ENCODE data around the gene THOC6.

THOC6 gene

GRCh38 chr16:3022684-3023414 is 986 bp upstream of the THOC6 start:
- peak overlapping the region; percentile 60; the same call in 1 of the 2 replicates for H3K4me3 ChIP-seq (ENCODE audit: low read length)
- no peaks in the 10 kb centered on the region for H3K9me3 ChIP-seq (ENCODE audit: control insufficient read depth, insufficient read depth, low read length)
- peaks cover 6% of the 10 kb centered on the region for H3K4me1 ChIP-seq (ENCODE audit: control insufficient read depth, insufficient read depth, low read length)
- WGBS (ENCODE audit: insufficient coverage, insufficient read length), result no CpG with 5 or more reads among the region's 8 CpGs
- H3K27me3 ChIP-seq (ENCODE audit: control insufficient read depth, insufficient read depth, low read length), result no peaks in the 10 kb centered on the region
- no peak for DNase-seq (ENCODE audit: low read depth, low spot score)
- no peak overlapping the region for H3K27ac ChIP-seq (ENCODE audit: low read length)
- peaks cover 18% of the 10 kb centered on the region for H3K36me3 ChIP-seq (ENCODE audit: control insufficient read depth, insufficient read depth, low read length)

- Histone ChIP-seq H3K36me3 (ENCODE audit: control insufficient read depth, insufficient read depth, low read length) (peaks cover 18% of the 10 kb centered on the region), H3K4me3 (ENCODE audit: low read length) (peak overlapping the region; percentile 60; the same call in 1 of the 2 replicates), H3K27me3 (ENCODE audit: control insufficient read depth, insufficient read depth, low read length) (no peaks in the 10 kb centered on the region), H3K27ac (ENCODE audit: low read length) (no peak overlapping the region), H3K4me1 (ENCODE audit: control insufficient read depth, insufficient read depth, low read length) (peaks cover 6% of the 10 kb centered on the region), H3K9me3 (ENCODE audit: control insufficient read depth, insufficient read depth, low read length) (no peaks in the 10 kb centered on the region)
- no peak for DNase-seq (ENCODE audit: low read depth, low spot score)
- WGBS (ENCODE audit: insufficient coverage, insufficient read length), result no CpG with 5 or more reads among the region's 6 CpGs
Observed at GRCh38 chr16:3023415-3023668, 493 bp upstream of the THOC6 start.

GRCh38 chr16:3025032-3026002 is 1.5 kb downstream of the THOC6 start:
- Histone ChIP-seq H3K9me3 (ENCODE audit: control insufficient read depth, insufficient read depth, low read length) (no peaks in the 10 kb centered on the region), H3K4me3 (ENCODE audit: low read length) (no peak overlapping the region), H3K4me1 (ENCODE audit: control insufficient read depth, insufficient read depth, low read length) (peaks cover 8% of the 10 kb centered on the region), H3K27me3 (ENCODE audit: control insufficient read depth, insufficient read depth, low read length) (no peaks in the 10 kb centered on the region), H3K27ac (ENCODE audit: low read length) (no peak overlapping the region), H3K36me3 (ENCODE audit: control insufficient read depth, insufficient read depth, low read length) (peaks cover 18% of the 10 kb centered on the region)
- no peak for DNase-seq (ENCODE audit: low read depth, low spot score)
- WGBS (ENCODE audit: insufficient coverage, insufficient read length), result no CpG with 5 or more reads among the region's 18 CpGs

- WGBS (ENCODE audit: insufficient coverage, insufficient read length), result no CpG with 5 or more reads among the region's 8 CpGs
- H3K9me3 ChIP-seq (ENCODE audit: control insufficient read depth, insufficient read depth, low read length), result no peaks in the 10 kb centered on the region
- peaks cover 18% of the 10 kb centered on the region for H3K36me3 ChIP-seq (ENCODE audit: control insufficient read depth, insufficient read depth, low read length)
- H3K27me3 ChIP-seq (ENCODE audit: control insufficient read depth, insufficient read depth, low read length), result no peaks in the 10 kb centered on the region
- H3K4me3 ChIP-seq (ENCODE audit: low read length), result no peak overlapping the region
- H3K27ac ChIP-seq (ENCODE audit: low read length), result no peak overlapping the region
- peaks cover 8% of the 10 kb centered on the region for H3K4me1 ChIP-seq (ENCODE audit: control insufficient read depth, insufficient read depth, low read length)
- no peak for DNase-seq (ENCODE audit: low read depth, low spot score)
Observed at GRCh38 chr16:3026003-3026378, 2.2 kb downstream of the THOC6 start.

GRCh38 chr16:3026609-3027488 is 3.0 kb downstream of the THOC6 start:
- WGBS (ENCODE audit: insufficient coverage, insufficient read length), result no CpG with 5 or more reads among the region's 24 CpGs
- no peaks in the 10 kb centered on the region for H3K27me3 ChIP-seq (ENCODE audit: control insufficient read depth, insufficient read depth, low read length)
- peaks cover 9% of the 10 kb centered on the region for H3K4me1 ChIP-seq (ENCODE audit: control insufficient read depth, insufficient read depth, low read length)
- H3K36me3 ChIP-seq (ENCODE audit: control insufficient read depth, insufficient read depth, low read length), result peaks cover 16% of the 10 kb centered on the region
- no peak for DNase-seq (ENCODE audit: low read depth, low spot score)
- no peak overlapping the region for H3K4me3 ChIP-seq (ENCODE audit: low read length)
- no peaks in the 10 kb centered on the region for H3K9me3 ChIP-seq (ENCODE audit: control insufficient read depth, insufficient read depth, low read length)
- H3K27ac ChIP-seq (ENCODE audit: low read length), result no peak overlapping the region

GRCh38 chr16:3027489-3027795 is 3.6 kb downstream of the THOC6 start:
- Histone ChIP-seq H3K4me3 (ENCODE audit: low read length) (no peak overlapping the region), H3K4me1 (ENCODE audit: control insufficient read depth, insufficient read depth, low read length) (peaks cover 9% of the 10 kb centered on the region), H3K27ac (ENCODE audit: low read length) (no peak overlapping the region), H3K9me3 (ENCODE audit: control insufficient read depth, insufficient read depth, low read length) (no peaks in the 10 kb centered on the region), H3K36me3 (ENCODE audit: control insufficient read depth, insufficient read depth, low read length) (peaks cover 14% of the 10 kb centered on the region), H3K27me3 (ENCODE audit: control insufficient read depth, insufficient read depth, low read length) (no peaks in the 10 kb centered on the region)
- no CpG with 5 or more reads among the region's 8 CpGs for WGBS (ENCODE audit: insufficient coverage, insufficient read length)
- no peak for DNase-seq (ENCODE audit: low read depth, low spot score)

- no peak for DNase-seq (ENCODE audit: low read depth, low spot score)
- no peak overlapping the region for H3K27ac ChIP-seq (ENCODE audit: low read length)
- no CpG with 5 or more reads among the region's 58 CpGs for WGBS (ENCODE audit: insufficient coverage, insufficient read length)
- H3K27me3 ChIP-seq (ENCODE audit: control insufficient read depth, insufficient read depth, low read length), result no peaks in the 10 kb centered on the region
- H3K36me3 ChIP-seq (ENCODE audit: control insufficient read depth, insufficient read depth, low read length), result peaks cover 12% of the 10 kb centered on the region
- no peak overlapping the region for H3K4me3 ChIP-seq (ENCODE audit: low read length)
- H3K9me3 ChIP-seq (ENCODE audit: control insufficient read depth, insufficient read depth, low read length), result no peaks in the 10 kb centered on the region
- peaks cover 5% of the 10 kb centered on the region for H3K4me1 ChIP-seq (ENCODE audit: control insufficient read depth, insufficient read depth, low read length)
Observed at GRCh38 chr16:3027983-3028715, 4.3 kb downstream of the THOC6 start.

- Histone ChIP-seq H3K4me3 (ENCODE audit: low read length) (no peak overlapping the region), H3K27me3 (ENCODE audit: control insufficient read depth, insufficient read depth, low read length) (no peaks in the 10 kb centered on the region), H3K36me3 (ENCODE audit: control insufficient read depth, insufficient read depth, low read length) (peaks cover 12% of the 10 kb centered on the region), H3K9me3 (ENCODE audit: control insufficient read depth, insufficient read depth, low read length) (no peaks in the 10 kb centered on the region), H3K4me1 (ENCODE audit: control insufficient read depth, insufficient read depth, low read length) (peaks cover 5% of the 10 kb centered on the region), H3K27ac (ENCODE audit: low read length) (no peak overlapping the region)
- no peak for DNase-seq (ENCODE audit: low read depth, low spot score)
- no CpG with 5 or more reads among the region's 15 CpGs for WGBS (ENCODE audit: insufficient coverage, insufficient read length)
Observed at GRCh38 chr16:3028716-3029319, 5.0 kb downstream of the THOC6 start.

- no peak for DNase-seq (ENCODE audit: low read depth, low spot score)
- H3K4me3 ChIP-seq (ENCODE audit: low read length), result no peak overlapping the region
- WGBS (ENCODE audit: insufficient coverage, insufficient read length), result no CpG with 5 or more reads among the region's 59 CpGs
- H3K36me3 ChIP-seq (ENCODE audit: control insufficient read depth, insufficient read depth, low read length), result peaks cover 12% of the 10 kb centered on the region
- no peaks in the 10 kb centered on the region for H3K27me3 ChIP-seq (ENCODE audit: control insufficient read depth, insufficient read depth, low read length)
- H3K9me3 ChIP-seq (ENCODE audit: control insufficient read depth, insufficient read depth, low read length), result no peaks in the 10 kb centered on the region
- peaks cover 5% of the 10 kb centered on the region for H3K4me1 ChIP-seq (ENCODE audit: control insufficient read depth, insufficient read depth, low read length)
- H3K27ac ChIP-seq (ENCODE audit: low read length), result no peak overlapping the region
Observed at GRCh38 chr16:3029491-3030221, 5.8 kb downstream of the THOC6 start.
